Endothelial cell of umbilical vein (primary cell): ENCODE data around the gene LRRC7. TPM values are rescaled to one million over a fixed set of nuclear protein-coding genes. Genes with fewer than 3 reads are reported as not detected.

Experiments
- BruUV-seq: library from RNA; stranded (reverse); fragments of 400-500 nt; replicated peaks from 2 replicates; lab custom pipeline; 2021; lab: Mats Ljungman, UMichigan
- CTCF ChIA-PET: fragments of 300-600, 350-600 bp; sonication (Branson Sonifier 250); formaldehyde crosslinking; loops from one replicate; lab custom pipeline; 2021; ENCODE audit warnings: antibody characterized with exemption, inconsistent platforms; lab: Charles Lee
- POLR2A ChIA-PET: fragments of 300-600, 350-600 bp; sonication (Branson Sonifier 250); formaldehyde crosslinking; loops from one replicate; lab custom pipeline; 2021; ENCODE audit warnings: antibody characterized with exemption, inconsistent platforms; lab: Charles Lee
- DNase-seq: peaks from one replicate; pipeline ENCODE4 v3.0.0-alpha.2; 2011; ENCODE audit warnings: low read depth, low spot score
- FAIRE-seq: peaks from 2 replicates; lab custom pipeline; 2011; peaks lifted over from hg19 to GRCh38; lab: Jason Lieb, UNC
- H2AFZ ChIP-seq: 2 replicates; pipeline ENCODE4 v1.6.0; 2012; ENCODE audit warnings: low read depth, low read length, control low read depth, inconsistent platforms
- H3K27ac ChIP-seq: 2 replicates; pipeline ENCODE4 v1.5.1; 2011; ENCODE audit warnings: low read depth, mild to moderate bottlenecking, control low read depth, low read length, moderate library complexity; ENCODE audit not compliant: insufficient read depth
- H3K27me3 ChIP-seq, 2 experiments: 2 replicates each; pipeline versions ENCODE4 v1.6.0 to v1.6.1; 2011; ENCODE audit warnings: low read length in 2 of 2, mixed read lengths in 1 of 2; ENCODE audit not compliant: control insufficient read depth in 2 of 2, insufficient read depth in 2 of 2
- H3K36me3 ChIP-seq, 2 experiments: 2 replicates in 1 of 2; 3 replicates in 1 of 2; pipeline ENCODE4 v1.5.1; 2011; ENCODE audit warnings: low read length in 2 of 2, mild to moderate bottlenecking in 1 of 2, moderate library complexity in 1 of 2; ENCODE audit not compliant: control insufficient read depth in 2 of 2, insufficient read depth in 2 of 2; ENCODE audit errors: extremely low read depth in 1 of 2
- H3K4me1 ChIP-seq: 3 replicates; pipeline ENCODE4 v1.5.1; 2011; ENCODE audit warnings: mild to moderate bottlenecking, low read length; ENCODE audit not compliant: control insufficient read depth, insufficient read depth; ENCODE audit errors: extremely low read depth
- H3K4me2 ChIP-seq: 2 replicates; pipeline ENCODE4 v1.6.1; 2011; ENCODE audit warnings: low read length, control low read depth, mixed read lengths; ENCODE audit not compliant: insufficient read depth
- H3K4me3 ChIP-seq, 3 experiments: fragments of 200-600 bp in 1 of 3; sonication (generic), shearing (Covaris generic) in 1 of 3; replicated peaks in 1 of 3; 2 replicates each; pipeline ENCODE4 v1.5.1; 2011 to 2016; ENCODE audit warnings: control low read depth in 3 of 3, low read length in 3 of 3, mild to moderate bottlenecking in 2 of 3, inconsistent platforms in 1 of 3, low read depth in 1 of 3, moderate library complexity in 1 of 3; ENCODE audit not compliant: insufficient read depth in 1 of 3
- H3K79me2 ChIP-seq: 2 replicates; pipeline ENCODE4 v1.6.0; 2012; ENCODE audit warnings: low read length, inconsistent platforms; ENCODE audit not compliant: control insufficient read depth, insufficient read depth
- H3K9ac ChIP-seq: replicated peaks from 2 replicates; pipeline ENCODE3; 2011; ENCODE audit warnings: low read length, control low read depth; ENCODE audit not compliant: insufficient read depth; ENCODE audit errors: extremely low read depth
- H3K9me1 ChIP-seq: replicated peaks from 3 replicates; pipeline ENCODE4 v1.6.0; 2011; ENCODE audit warnings: mild to moderate bottlenecking, low read length; ENCODE audit not compliant: control insufficient read depth, insufficient read depth; ENCODE audit errors: extremely low read depth
- H3K9me3 ChIP-seq: replicated peaks from 2 replicates; pipeline ENCODE4 v1.5.1; 2012; ENCODE audit warnings: low read length, inconsistent platforms; ENCODE audit not compliant: control insufficient read depth, insufficient read depth
- H4K20me1 ChIP-seq: replicated peaks from 2 replicates; pipeline ENCODE3; 2011; ENCODE audit warnings: mild to moderate bottlenecking, low read length; ENCODE audit not compliant: control insufficient read depth, insufficient read depth; ENCODE audit errors: extremely low read depth
- CTCF ChIP-seq, 2 donors: IDR thresholded peaks; 1 replicate in 1 of 2; 2 replicates in 1 of 2; pipeline ENCODE4 v1.5.1; 2011; ENCODE audit warnings: low read length in 2 of 2, mild to moderate bottlenecking in 2 of 2, moderate library complexity in 2 of 2, control low read depth in 1 of 2, inconsistent platforms in 1 of 2, low read depth in 1 of 2; ENCODE audit not compliant: insufficient read depth in 1 of 2; ENCODE audit errors: extremely low read depth in 1 of 2
- EZH2 ChIP-seq: IDR thresholded peaks from 2 replicates; pipeline ENCODE4 v1.6.1; 2012; ENCODE audit warnings: borderline replicate concordance, low read depth, mild to moderate bottlenecking, moderate library complexity, low read length, inconsistent platforms; ENCODE audit not compliant: severe bottlenecking
- FOS ChIP-seq: IDR thresholded peaks from 2 replicates; pipeline ENCODE4 v1.6.1; 2011; ENCODE audit warnings: mild to moderate bottlenecking, low read length, moderate library complexity, borderline replicate concordance; ENCODE audit not compliant: insufficient read depth
- GATA2 ChIP-seq: IDR thresholded peaks from 2 replicates; pipeline ENCODE4 v1.7.0; 2011; ENCODE audit warnings: low read depth, mild to moderate bottlenecking, moderate library complexity, mixed read lengths, low read length; ENCODE audit not compliant: insufficient read length, insufficient read depth
- JUN ChIP-seq: IDR thresholded peaks from 2 replicates; pipeline ENCODE4 v1.6.1; 2011; ENCODE audit warnings: borderline replicate concordance, low read depth; ENCODE audit not compliant: insufficient read length, insufficient read depth
- MAX ChIP-seq: IDR thresholded peaks from 2 replicates; pipeline ENCODE4 v1.6.1; 2011; ENCODE audit not compliant: insufficient read depth, insufficient read length
- MYC ChIP-seq: IDR thresholded peaks from one replicate; pipeline ENCODE4 v1.6.1; 2011; ENCODE audit warnings: mild to moderate bottlenecking, low read depth, low read length
- POLR2A ChIP-seq: IDR thresholded peaks from 2 replicates; pipeline ENCODE4 v1.6.1; 2012; ENCODE audit warnings: low read depth, mild to moderate bottlenecking, control low read depth, low read length
- POLR2AphosphoS5 ChIP-seq: IDR thresholded peaks from 2 replicates; pipeline ENCODE4 v1.6.1; 2012; ENCODE audit warnings: low read depth, mild to moderate bottlenecking, control low read depth, low read length, moderate library complexity; ENCODE audit not compliant: insufficient read depth
- dilution Hi-C: fragments of 300-500 bp; cut with MboI; formaldehyde crosslinking; loops from one replicate; pipeline ENCODE4 v1.15.0; 2019; ENCODE audit warnings: low sequenced_read_pairs; ENCODE audit not compliant: extremely low pct_ligation_motif_present
- intact Hi-C: fragments of 100-400 bp; cut with micrococcal nuclease; formaldehyde crosslinking; loops from one replicate; pipeline ENCODE4 v1.10.0; 2022
- polyA plus RNA-seq, 4 experiments: library from polyadenylated mRNA; depleted of rRNA in 3 of 4; stranded (reverse) in 3 of 4; unstranded in 1 of 4; fragments of >200 nt; gene quantifications; 2 replicates each; pipeline versions ENCODE4 v1.2.1 to v1.2.3, GENCODE V29; 2011 to 2012; ENCODE audit warnings: missing spikeins in 1 of 4
- total RNA-seq: library from RNA; stranded (reverse); gene quantifications from 2 replicates; pipeline ENCODE4 v1.2.3, GENCODE V29; 2021

Gene LRRC7
- total and polyA plus RNA-seq, 2 donors (not counting 3 experiments of a cell fraction or from before 2014, with no cell fraction given) = 0.11 to 0.58 TPM

GRCh38 chr1:69824932-69825331, 257.2 kb downstream of the LRRC7 start:
- no TSS peak for BruUV-seq
- dilution Hi-C loops (no loop called here), intact Hi-C loops (no loop called here)
- H3K4me1 ChIP-seq = no peaks in the 10 kb centered on the region
- no peaks in the 10 kb centered on the region for H3K79me2 ChIP-seq
- POLR2A ChIA-PET = no interaction called here
- no peaks in the 10 kb centered on the region for H4K20me1 ChIP-seq
- H3K27ac ChIP-seq = no peak overlapping the region
- no peak for FAIRE-seq
- no peak overlapping the region for H2AFZ ChIP-seq
- H3K9me1 ChIP-seq = no peaks in the 10 kb centered on the region
- H3K36me3 ChIP-seq = no peaks in the 10 kb centered on the region
- DNase-seq = no peak
- CTCF ChIA-PET = no interaction called here
- H3K9me3 ChIP-seq = no peaks in the 10 kb centered on the region
- TF ChIP-seq JUN (no peak), EZH2 (no peak), MAX (no peak), MYC (no peak), POLR2A (no peak), FOS (no peak), POLR2AphosphoS5 (no peak), GATA2 (no peak), CTCF (IDR thresholded peaks at IDR 0.05; ENCODE audit: extremely low read depth in 1 of 2, insufficient read depth in 1 of 2, low read depth in 1 of 2, low read length in 2 of 2) (no peak)
- H3K4me2 ChIP-seq = no peak overlapping the region
- H3K4me3 ChIP-seq = no peak overlapping the region
- no peak overlapping the region for H3K9ac ChIP-seq
- no peaks in the 10 kb centered on the region for H3K27me3 ChIP-seq
